ENCODE results near the gene MSL1. TPM values are rescaled to one million over a fixed set of nuclear protein-coding genes. Genes with fewer than 3 reads are reported as not detected.
A peak's percentile ranks its signal among the peaks of the same experiment; 100 is the strongest.

The MSL1 gene
- total and polyA plus RNA-seq, 4 donors = 89.4 to 168 (median 143) TPM

DNA sequence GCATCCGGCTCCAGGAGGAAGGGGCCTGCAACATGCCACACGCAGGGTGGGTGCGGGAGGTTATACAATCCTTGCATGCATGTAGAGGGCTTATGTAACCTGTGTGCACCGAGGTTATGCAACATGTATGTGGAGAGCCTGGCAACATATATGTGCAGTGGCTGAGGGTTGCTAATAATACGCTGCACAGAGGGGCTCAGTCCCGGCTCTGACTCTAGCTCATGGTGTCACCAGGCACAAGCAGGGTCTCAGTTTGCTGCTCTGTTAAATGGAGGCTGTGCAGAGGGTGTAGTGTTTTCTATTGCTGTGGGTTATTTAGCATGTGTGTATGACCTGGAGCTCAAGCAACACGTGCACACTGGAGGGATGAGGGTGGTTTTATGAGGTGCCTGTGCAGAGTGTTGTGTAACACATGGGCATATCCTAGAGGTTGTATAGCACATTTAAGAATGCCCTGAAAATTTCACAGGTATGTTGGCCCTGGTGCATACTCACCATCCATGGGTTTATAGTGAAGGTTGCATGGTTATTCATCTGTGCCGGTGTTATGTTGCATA is 45.8 kb upstream of the MSL1 start:
- H3K27ac ChIP-seq (ENCODE audit: low read depth, low read length) = peak overlapping the region; percentile 93
- peaks cover 60% of the 10 kb centered on the region for H3K4me1 ChIP-seq (ENCODE audit: control insufficient read depth, insufficient read depth, low read length)
- H3K36me3 ChIP-seq (ENCODE audit: control insufficient read depth, insufficient read depth, low read length) = peaks cover 80% of the 10 kb centered on the region
- 64% methylated on average over 7 of the region's 8 CpGs for WGBS (ENCODE audit: insufficient coverage)
- H3K9me3 ChIP-seq (ENCODE audit: control insufficient read depth, insufficient read depth, low read length) = no peaks in the 10 kb centered on the region
- H3K27me3 ChIP-seq (ENCODE audit: control insufficient read depth, insufficient read depth, low read length) = no peaks in the 10 kb centered on the region
- DNase-seq (ENCODE audit: low read depth in 4 of 6, low spot score in 6 of 6) = no peak
- no peak overlapping the region for H3K4me3 ChIP-seq (ENCODE audit: low read depth, low read length)

DNA sequence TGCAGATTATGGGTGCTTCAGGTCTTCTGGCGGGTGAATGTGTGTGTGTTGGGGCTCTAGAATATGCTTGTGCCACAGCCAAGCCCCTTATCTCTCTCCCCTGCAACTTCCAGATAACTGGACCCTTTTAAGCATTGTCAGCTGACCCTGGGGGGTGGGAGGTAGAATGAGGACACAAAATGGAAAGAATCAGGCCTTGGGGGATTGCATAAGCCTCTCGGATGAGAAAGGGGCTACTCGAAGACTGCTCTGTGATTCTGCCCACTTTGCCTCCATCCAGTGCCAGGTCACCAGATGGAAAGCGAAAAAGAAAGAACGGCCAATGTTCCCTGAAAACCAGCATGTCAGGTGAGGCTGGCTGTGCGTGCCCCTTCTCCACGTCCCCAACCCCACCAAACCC is 45.2 kb upstream of the MSL1 start:
- H3K4me1 ChIP-seq (ENCODE audit: control insufficient read depth, insufficient read depth, low read length) = peaks cover 54% of the 10 kb centered on the region
- no peak overlapping the region for H3K27ac ChIP-seq (ENCODE audit: low read depth, low read length)
- WGBS (ENCODE audit: insufficient coverage) = 86% methylated on average over 3 of the region's 7 CpGs
- H3K9me3 ChIP-seq (ENCODE audit: control insufficient read depth, insufficient read depth, low read length) = no peaks in the 10 kb centered on the region
- H3K4me3 ChIP-seq (ENCODE audit: low read depth, low read length) = no peak overlapping the region
- H3K36me3 ChIP-seq (ENCODE audit: control insufficient read depth, insufficient read depth, low read length) = peaks cover 77% of the 10 kb centered on the region
- H3K27me3 ChIP-seq (ENCODE audit: control insufficient read depth, insufficient read depth, low read length) = no peaks in the 10 kb centered on the region
- DNase-seq (ENCODE audit: low read depth in 4 of 6, low spot score in 6 of 6) = no peak

DNA sequence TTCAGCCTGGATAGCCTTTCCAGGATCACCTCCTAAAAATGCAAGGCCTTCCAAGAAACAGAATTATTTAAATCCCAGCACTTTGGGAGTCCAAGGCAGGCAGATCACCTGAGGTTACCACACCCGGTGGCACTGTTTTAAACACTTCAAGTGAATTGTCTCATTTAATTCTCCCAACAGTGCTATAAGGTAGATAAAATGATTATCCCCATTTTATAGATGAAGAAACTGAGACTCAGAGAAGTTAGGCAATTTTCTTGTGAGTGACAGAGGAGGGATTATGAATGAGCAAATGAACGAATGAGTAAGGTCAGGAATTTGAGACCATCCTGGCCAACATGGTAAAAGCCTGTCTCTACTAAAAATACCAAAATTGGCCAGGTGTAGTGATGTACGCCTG is 42.2 kb upstream of the MSL1 start:
- peaks cover 75% of the 10 kb centered on the region for H3K36me3 ChIP-seq (ENCODE audit: control insufficient read depth, insufficient read depth, low read length)
- H3K27ac ChIP-seq (ENCODE audit: low read depth, low read length) = no peak overlapping the region
- no peaks in the 10 kb centered on the region for H3K27me3 ChIP-seq (ENCODE audit: control insufficient read depth, insufficient read depth, low read length)
- no peaks in the 10 kb centered on the region for H3K9me3 ChIP-seq (ENCODE audit: control insufficient read depth, insufficient read depth, low read length)
- 85% methylated on average over 2 of the region's 3 CpGs for WGBS (ENCODE audit: insufficient coverage)
- no peak overlapping the region for H3K4me3 ChIP-seq (ENCODE audit: low read depth, low read length)
- DNase-seq (ENCODE audit: low read depth in 4 of 6, low spot score in 6 of 6) = no peak
- peaks cover 24% of the 10 kb centered on the region for H3K4me1 ChIP-seq (ENCODE audit: control insufficient read depth, insufficient read depth, low read length)

DNA sequence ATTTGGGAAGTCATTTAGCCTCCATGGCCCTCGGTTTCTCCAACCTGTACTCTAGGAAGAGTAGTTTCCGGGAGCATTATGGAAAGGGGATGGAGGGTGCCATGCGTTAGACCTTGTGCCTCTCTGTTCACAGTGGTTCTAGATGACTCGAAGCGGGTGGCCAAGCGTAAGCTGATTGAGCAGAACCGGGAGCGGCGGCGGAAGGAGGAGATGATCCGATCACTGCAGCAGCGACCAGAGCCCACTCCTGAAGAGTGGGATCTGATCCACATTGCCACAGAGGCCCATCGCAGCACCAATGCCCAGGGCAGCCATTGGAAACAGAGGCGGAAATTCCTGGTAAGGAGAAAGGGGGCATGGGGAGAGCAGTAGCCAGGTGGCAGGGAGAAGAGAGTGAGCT is 37.3 kb upstream of the MSL1 start:
- peaks cover 78% of the 10 kb centered on the region for H3K36me3 ChIP-seq (ENCODE audit: control insufficient read depth, insufficient read depth, low read length)
- H3K9me3 ChIP-seq (ENCODE audit: control insufficient read depth, insufficient read depth, low read length) = no peaks in the 10 kb centered on the region
- WGBS (ENCODE audit: insufficient coverage) = 97% methylated on average over 13 of the region's 14 CpGs
- H3K27ac ChIP-seq (ENCODE audit: low read depth, low read length) = no peak overlapping the region
- DNase-seq (ENCODE audit: low read depth in 4 of 6, low spot score in 6 of 6) = no peak
- no peak overlapping the region for H3K4me3 ChIP-seq (ENCODE audit: low read depth, low read length)
- no peaks in the 10 kb centered on the region for H3K27me3 ChIP-seq (ENCODE audit: control insufficient read depth, insufficient read depth, low read length)
- peaks cover 4% of the 10 kb centered on the region for H3K4me1 ChIP-seq (ENCODE audit: control insufficient read depth, insufficient read depth, low read length)

DNA sequence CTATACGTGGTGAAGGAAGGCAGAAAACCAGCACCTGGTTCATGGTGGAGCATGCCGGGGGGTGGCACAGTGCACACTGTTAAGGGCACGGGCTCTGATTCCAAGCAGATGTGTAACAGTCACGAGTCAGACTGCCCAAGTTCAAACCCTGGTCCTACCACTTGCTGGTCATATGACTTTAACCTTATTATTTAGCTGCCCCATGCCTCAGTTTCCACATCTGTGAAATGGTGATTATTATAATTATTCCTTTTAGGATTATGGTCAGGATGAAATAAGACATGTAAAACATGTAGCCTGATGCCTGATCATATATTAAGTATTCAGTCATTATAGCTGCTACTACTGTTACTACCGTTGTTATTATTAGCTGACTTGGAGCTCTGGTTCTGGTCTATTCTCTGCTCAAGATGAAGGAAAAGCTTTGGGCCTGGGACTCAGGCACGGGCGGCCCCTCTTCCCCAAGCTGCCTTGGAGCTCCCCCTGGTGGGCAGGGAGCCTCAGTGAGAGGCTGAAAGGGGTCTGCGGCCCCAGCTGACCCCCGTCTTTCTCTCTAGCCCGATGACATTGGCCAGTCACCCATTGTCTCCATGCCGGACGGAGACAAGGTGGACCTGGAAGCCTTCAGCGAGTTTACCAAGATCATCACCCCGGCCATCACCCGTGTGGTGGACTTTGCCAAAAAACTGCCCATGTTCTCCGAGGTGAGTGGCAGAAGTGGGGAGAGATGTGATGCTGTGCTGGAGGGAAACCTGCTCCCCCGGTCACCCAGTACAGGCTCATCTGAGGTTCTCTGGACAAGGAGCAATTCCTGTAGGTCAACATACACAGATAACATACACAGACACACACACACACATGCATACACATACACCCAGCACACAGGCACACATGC is 35.4 kb upstream of the MSL1 start:
- no peaks in the 10 kb centered on the region for H3K27me3 ChIP-seq (ENCODE audit: control insufficient read depth, insufficient read depth, low read length)
- peaks cover 16% of the 10 kb centered on the region for H3K4me1 ChIP-seq (ENCODE audit: control insufficient read depth, insufficient read depth, low read length)
- H3K9me3 ChIP-seq (ENCODE audit: control insufficient read depth, insufficient read depth, low read length) = no peaks in the 10 kb centered on the region
- no peak overlapping the region for H3K4me3 ChIP-seq (ENCODE audit: low read depth, low read length)
- no peak overlapping the region for H3K27ac ChIP-seq (ENCODE audit: low read depth, low read length)
- WGBS (ENCODE audit: insufficient coverage) = 56% methylated on average over 11 of the region's 17 CpGs
- H3K36me3 ChIP-seq (ENCODE audit: control insufficient read depth, insufficient read depth, low read length) = peaks cover 82% of the 10 kb centered on the region
- DNase-seq (ENCODE audit: low read depth in 4 of 6, low spot score in 6 of 6) = peak in 1 of 6 donors; percentile 52

DNA sequence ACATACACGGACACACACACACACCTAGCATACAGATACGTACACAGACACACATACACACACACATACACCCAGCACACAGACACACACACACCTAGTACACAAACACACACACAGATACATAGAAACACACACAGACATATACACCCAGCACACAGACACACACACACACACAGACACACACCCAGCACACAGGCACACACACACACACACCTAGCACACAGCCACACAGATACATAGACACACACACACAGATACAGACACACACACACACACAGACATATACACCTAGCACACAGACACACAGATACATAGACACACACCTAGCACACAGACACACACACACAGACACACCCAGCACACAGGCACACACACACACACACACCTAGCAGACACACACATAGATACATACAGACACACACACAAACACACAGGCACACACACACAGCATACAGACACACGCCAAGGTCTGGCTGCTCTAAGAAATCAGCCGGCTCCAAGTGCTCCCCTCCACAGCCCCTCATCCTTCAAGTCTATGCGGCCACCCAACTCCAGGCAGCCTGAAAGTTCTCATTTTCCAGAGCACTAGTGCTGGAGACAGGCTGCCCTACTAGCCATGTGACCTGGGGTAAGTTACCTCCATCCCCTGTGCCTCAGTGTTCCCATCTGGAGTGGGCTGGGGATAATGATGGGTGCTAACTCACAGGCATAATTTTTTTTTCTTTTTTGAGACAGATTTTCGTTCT is 34.5 kb upstream of the MSL1 start:
- H3K27ac ChIP-seq (ENCODE audit: low read depth, low read length) = no peak overlapping the region
- no peak overlapping the region for H3K4me3 ChIP-seq (ENCODE audit: low read depth, low read length)
- H3K9me3 ChIP-seq (ENCODE audit: control insufficient read depth, insufficient read depth, low read length) = no peaks in the 10 kb centered on the region
- H3K27me3 ChIP-seq (ENCODE audit: control insufficient read depth, insufficient read depth, low read length) = no peaks in the 10 kb centered on the region
- DNase-seq (ENCODE audit: low read depth in 4 of 6, low spot score in 6 of 6) = no peak
- 86% methylated on average over 4 of the region's 6 CpGs for WGBS (ENCODE audit: insufficient coverage)
- peaks cover 89% of the 10 kb centered on the region for H3K36me3 ChIP-seq (ENCODE audit: control insufficient read depth, insufficient read depth, low read length)
- peaks cover 24% of the 10 kb centered on the region for H3K4me1 ChIP-seq (ENCODE audit: control insufficient read depth, insufficient read depth, low read length)

DNA sequence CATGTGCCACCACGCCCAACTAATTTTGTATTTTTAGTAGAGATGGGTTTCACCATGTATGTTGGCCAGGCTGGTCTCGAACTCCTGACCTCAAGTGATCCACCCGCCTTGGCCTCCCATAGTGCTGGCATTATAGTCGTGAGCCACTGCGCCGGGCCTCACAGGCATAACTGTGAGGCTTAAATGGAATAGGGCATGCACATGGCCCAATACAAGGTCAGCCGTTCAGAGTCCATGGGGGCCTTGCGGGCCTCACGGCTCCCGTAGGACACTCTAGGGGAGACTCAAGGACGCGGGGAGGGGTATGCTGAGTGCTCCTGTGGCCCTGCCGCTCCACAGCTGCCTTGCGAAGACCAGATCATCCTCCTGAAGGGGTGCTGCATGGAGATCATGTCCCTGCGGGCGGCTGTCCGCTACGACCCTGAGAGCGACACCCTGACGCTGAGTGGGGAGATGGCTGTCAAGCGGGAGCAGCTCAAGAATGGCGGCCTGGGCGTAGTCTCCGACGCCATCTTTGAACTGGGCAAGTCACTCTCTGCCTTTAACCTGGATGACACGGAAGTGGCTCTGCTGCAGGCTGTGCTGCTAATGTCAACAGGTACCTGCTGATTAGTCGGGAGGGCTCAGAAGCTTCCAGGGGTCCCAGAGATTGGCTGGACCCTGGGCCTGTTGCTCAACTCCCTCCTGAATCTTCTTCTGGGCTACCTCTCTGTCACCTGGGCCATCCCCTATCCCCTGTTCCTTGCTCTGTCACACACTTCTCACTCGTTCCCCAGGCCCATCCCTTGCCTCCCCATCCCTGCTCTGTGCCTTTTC is 33.7 kb upstream of the MSL1 start:
- Histone ChIP-seq H3K4me3 (ENCODE audit: low read depth, low read length) (no peak overlapping the region), H3K4me1 (ENCODE audit: control insufficient read depth, insufficient read depth, low read length) (peaks cover 28% of the 10 kb centered on the region), H3K9me3 (ENCODE audit: control insufficient read depth, insufficient read depth, low read length) (no peaks in the 10 kb centered on the region), H3K27ac (ENCODE audit: low read depth, low read length) (no peak overlapping the region), H3K27me3 (ENCODE audit: control insufficient read depth, insufficient read depth, low read length) (no peaks in the 10 kb centered on the region), H3K36me3 (ENCODE audit: control insufficient read depth, insufficient read depth, low read length) (peaks cover 98% of the 10 kb centered on the region)
- no peak for DNase-seq (ENCODE audit: low read depth in 4 of 6, low spot score in 6 of 6)
- 89% methylated on average over 28 of the region's 28 CpGs for WGBS (ENCODE audit: insufficient coverage)

DNA sequence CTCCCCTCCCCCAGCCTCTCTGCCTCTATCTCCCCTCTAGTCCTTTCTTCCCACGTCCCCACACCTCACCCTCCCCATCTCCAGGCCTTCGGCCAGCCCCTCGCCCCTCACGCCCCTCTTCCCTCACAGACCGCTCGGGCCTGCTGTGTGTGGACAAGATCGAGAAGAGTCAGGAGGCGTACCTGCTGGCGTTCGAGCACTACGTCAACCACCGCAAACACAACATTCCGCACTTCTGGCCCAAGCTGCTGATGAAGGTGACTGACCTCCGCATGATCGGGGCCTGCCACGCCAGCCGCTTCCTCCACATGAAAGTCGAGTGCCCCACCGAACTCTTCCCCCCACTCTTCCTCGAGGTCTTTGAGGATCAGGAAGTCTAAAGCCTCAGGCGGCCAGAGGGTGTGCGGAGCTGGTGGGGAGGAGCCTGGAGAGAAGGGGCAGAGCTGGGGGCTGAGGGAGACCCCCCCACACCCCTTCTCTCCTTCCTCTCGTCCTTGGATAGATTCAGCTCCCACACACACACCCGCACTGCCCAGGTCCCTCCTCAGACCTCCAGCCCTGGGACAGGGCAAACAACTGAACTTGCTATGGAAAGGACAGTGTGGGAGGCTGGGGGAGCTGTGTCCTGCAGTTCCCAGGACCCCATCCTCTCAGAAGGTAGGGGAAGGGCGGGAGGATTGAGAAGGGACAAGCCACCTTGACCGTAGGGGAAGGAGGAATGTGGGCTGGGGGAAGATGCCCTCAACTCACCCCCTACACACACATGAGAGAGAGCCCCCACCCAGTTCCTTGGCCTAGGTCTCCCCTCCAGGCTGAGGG is 32.5 kb upstream of the MSL1 start:
- Histone ChIP-seq H3K9me3 (ENCODE audit: control insufficient read depth, insufficient read depth, low read length) (no peaks in the 10 kb centered on the region), H3K27me3 (ENCODE audit: control insufficient read depth, insufficient read depth, low read length) (no peaks in the 10 kb centered on the region), H3K4me3 (ENCODE audit: low read depth, low read length) (no peak overlapping the region), H3K36me3 (ENCODE audit: control insufficient read depth, insufficient read depth, low read length) (peaks cover 97% of the 10 kb centered on the region), H3K27ac (ENCODE audit: low read depth, low read length) (no peak overlapping the region), H3K4me1 (ENCODE audit: control insufficient read depth, insufficient read depth, low read length) (peaks cover 28% of the 10 kb centered on the region)
- no peak for DNase-seq (ENCODE audit: low read depth in 4 of 6, low spot score in 6 of 6)
- WGBS (ENCODE audit: insufficient coverage) = 79% methylated on average over 16 of the region's 26 CpGs

Data from spinal cord (tissue), 10 donors.